Sigmoid colon (tissue), 7 donors: ENCODE measurements around the gene PRDM1. TPM values are rescaled to one million over a fixed set of nuclear protein-coding genes. Genes with fewer than 3 reads are reported as not detected.

Experiments
- DNase-seq: peaks from one replicate; pipeline ENCODE4 v3.0.0-alpha.2; 2019
- H3K27ac ChIP-seq, 4 donors: fragments of 200-600 bp; sonication (generic); one replicate each; pipeline ENCODE4 v1.5.1; 2016 to 2019; ENCODE audit warnings: mild to moderate bottlenecking in 1 of 4
- H3K27me3 ChIP-seq, 3 donors: fragments of 200-600 bp; sonication (generic); one replicate each; pipeline ENCODE4 v1.5.1; 2019; ENCODE audit warnings: mild to moderate bottlenecking in 1 of 3
- H3K36me3 ChIP-seq, 4 donors: fragments of 200-600 bp; sonication (generic); one replicate each; pipeline ENCODE4 v1.5.1; 2016 to 2019
- H3K4me1 ChIP-seq, 4 donors: fragments of 200-600 bp; sonication (generic); one replicate each; pipeline ENCODE4 v1.5.1; 2017 to 2019
- H3K4me3 ChIP-seq, 4 donors: fragments of 200-600 bp; sonication (generic); one replicate each; pipeline ENCODE4 v1.5.1; 2017 to 2019; ENCODE audit warnings: mild to moderate bottlenecking in 2 of 4, moderate library complexity in 1 of 4
- H3K9me3 ChIP-seq, 4 donors: fragments of 200-600 bp in 3 of 4; sonication (generic) in 3 of 4; one replicate each; pipeline versions ENCODE4 v1.5.1 to v1.6.1; 2013 to 2019
- CTCF ChIP-seq, 4 experiments: fragments of 450-650 bp in 3 of 4; fragments of 200-600 bp in 1 of 4; IDR thresholded peaks; one replicate each; pipeline ENCODE4 v1.5.1; 2016 to 2019; ENCODE audit warnings: antibody characterized with exemption in 4 of 4, mild to moderate bottlenecking in 3 of 4, moderate library complexity in 2 of 4
- EP300 ChIP-seq, 4 donors: sonication (generic); formaldehyde crosslinking; IDR thresholded peaks; one replicate each; pipeline ENCODE4 v1.6.1; 2017; ENCODE audit warnings: antibody characterized with exemption in 4 of 4
- POLR2A ChIP-seq, 2 donors: fragments of 450-650 bp; IDR thresholded peaks; one replicate each; pipeline ENCODE4 v1.6.1; 2016; ENCODE audit warnings: antibody characterized with exemption in 2 of 2, mild to moderate bottlenecking in 2 of 2, moderate library complexity in 2 of 2
- POLR2AphosphoS5 ChIP-seq, 4 donors: sonication (generic); formaldehyde crosslinking; IDR thresholded peaks; one replicate each; pipeline ENCODE4 v1.6.1; 2017; ENCODE audit warnings: antibody characterized with exemption in 4 of 4
- WGBS, 2 donors: extraction: QIAGEN DNeasy Blood & Tissue Kit; methylation state at CpG; one replicate each; pipeline ENCODE4 v1.1.7; 2013; 5-methylcytosine and 5-hydroxymethylcytosine counted together
- intact Hi-C: fragments of 100-400 bp; cut with DNase I; formaldehyde crosslinking; loops from one replicate; pipeline ENCODE4 v1.15.1; 2023
- polyA plus RNA-seq, 3 donors: library from polyadenylated mRNA; stranded (reverse); fragments of 200-250 nt; gene quantifications; one replicate each; pipeline ENCODE4 v1.2.3, GENCODE V29; 2013
- total RNA-seq, 4 donors: library from RNA; depleted of rRNA; stranded (reverse); fragments of >200 nt; gene quantifications; one replicate each; pipeline ENCODE4 v1.1.0, GENCODE V29; 2016
- donor health status: healthy with polysubstance abuse.
- donor health status: Bipolar disorder and iron deficiency.
- donor health status: healthy.

The PRDM1 gene
- total and polyA plus RNA-seq, 7 donors = 0.55 to 17.6 (median 1.6) TPM

GRCh38 chr6:106077881-106078280 is 8.3 kb upstream of the PRDM1 start:
- no peak for TF ChIP-seq POLR2AphosphoS5 (IDR thresholded peaks at IDR 0.05)
- TF ChIP-seq EP300 (IDR thresholded peaks at IDR 0.05) = no peak
- no peak for TF ChIP-seq POLR2A (IDR thresholded peaks at IDR 0.05)

GRCh38 chr6:106079961-106080762 is 6.0 kb upstream of the PRDM1 start:
- 91 to 93% methylated on average over 8 of the region's 8 CpGs for WGBS, 2 donors
- intact Hi-C loops = loop anchor here (5.0 kb wide), 1 partner anchor 83 kb away; no protein-coding TSS in a partner anchor
- TF ChIP-seq POLR2AphosphoS5 (IDR thresholded peaks at IDR 0.05) (no peak), CTCF (IDR thresholded peaks at IDR 0.05) (no peak), EP300 (IDR thresholded peaks at IDR 0.05) (no peak)

More at GRCh38 chr6:106077881-106078280, 8.3 kb upstream of the PRDM1 start:
- no peaks in the 10 kb centered on the region for H3K4me1 ChIP-seq
- no peaks in the 10 kb centered on the region for H3K9me3 ChIP-seq
- H3K27ac ChIP-seq = no peak overlapping the region
- H3K27me3 ChIP-seq = no peaks in the 10 kb centered on the region
- no peaks in the 10 kb centered on the region for H3K36me3 ChIP-seq
- WGBS, 2 donors = 59 to 72% methylated on average over 5 of the region's 5 CpGs
- no peak for DNase-seq
- H3K4me3 ChIP-seq = no peak overlapping the region
- intact Hi-C loops = no loop called here

GRCh38 chr6:106080763-106081095 is 5.4 kb upstream of the PRDM1 start:
- peaks cover 0 to 4% (median under 1%) of the 10 kb centered on the region in 4 donors for H3K4me1 ChIP-seq
- H3K4me3 ChIP-seq = no peak overlapping the region
- TF ChIP-seq POLR2A (IDR thresholded peaks at IDR 0.05) (no peak), EP300 (IDR thresholded peaks at IDR 0.05) (no peak), CTCF (IDR thresholded peaks at IDR 0.05) (no peak), POLR2AphosphoS5 (IDR thresholded peaks at IDR 0.05) (no peak)
- DNase-seq = no peak
- intact Hi-C loops = loop anchor here (5.0 kb wide), 1 partner anchor 83 kb away; no protein-coding TSS in a partner anchor
- peaks cover under 1 to 17% (median 1%) of the 10 kb centered on the region in 3 donors for H3K27me3 ChIP-seq
- H3K36me3 ChIP-seq = no peaks in the 10 kb centered on the region
- H3K9me3 ChIP-seq = no peaks in the 10 kb centered on the region
- H3K27ac ChIP-seq = no peak overlapping the region
- WGBS, 2 donors = 79 to 87% methylated on average over 3 of the region's 3 CpGs

More at GRCh38 chr6:106079961-106080762, 6.0 kb upstream of the PRDM1 start:
- Histone ChIP-seq H3K4me3 (no peak overlapping the region), H3K9me3 (no peaks in the 10 kb centered on the region), H3K27me3 (peaks cover 0 to 12% (median 0%) of the 10 kb centered on the region in 3 donors), H3K4me1 (no peaks in the 10 kb centered on the region), H3K27ac (no peak overlapping the region), H3K36me3 (no peaks in the 10 kb centered on the region)
- DNase-seq = no peak

- peaks cover 0 to 14% (median 9%) of the 10 kb centered on the region in 4 donors for H3K4me1 ChIP-seq
- H3K4me3 ChIP-seq = no peak overlapping the region
- H3K27ac ChIP-seq = no peak overlapping the region
- H3K9me3 ChIP-seq = no peaks in the 10 kb centered on the region
- no peak for DNase-seq
- peaks cover 7 to 27% (median 11%) of the 10 kb centered on the region in 3 donors for H3K27me3 ChIP-seq
- intact Hi-C loops = loop anchor here (5.0 kb wide), 1 partner anchor 84 kb away; no protein-coding TSS in a partner anchor
- no peaks in the 10 kb centered on the region for H3K36me3 ChIP-seq
- TF ChIP-seq POLR2AphosphoS5 (IDR thresholded peaks at IDR 0.05) = no peak
- no peak for TF ChIP-seq POLR2A (IDR thresholded peaks at IDR 0.05)
- no peak for TF ChIP-seq CTCF (IDR thresholded peaks at IDR 0.05)
- TF ChIP-seq EP300 (IDR thresholded peaks at IDR 0.05) = no peak
- WGBS, 2 donors = 75 to 85% methylated on average over 4 of the region's 4 CpGs
Observed at GRCh38 chr6:106081715-106082114, 4.4 kb upstream of the PRDM1 start.

GRCh38 chr6:106082735-106083398 is 3.3 kb upstream of the PRDM1 start:
- peaks cover 0 to 21% (median 16%) of the 10 kb centered on the region in 4 donors for H3K4me1 ChIP-seq
- DNase-seq = no peak
- no peaks in the 10 kb centered on the region for H3K36me3 ChIP-seq
- no peaks in the 10 kb centered on the region for H3K9me3 ChIP-seq
- intact Hi-C loops = loop anchor here (5.0 kb wide), 1 partner anchor 86 kb away; no protein-coding TSS in a partner anchor
- 81 to 90% methylated on average over 6 of the region's 6 CpGs for WGBS, 2 donors
- H3K27me3 ChIP-seq = peaks cover 7 to 39% (median 20%) of the 10 kb centered on the region in 3 donors
- no peak overlapping the region for H3K4me3 ChIP-seq
- no peak overlapping the region for H3K27ac ChIP-seq
- no peak for TF ChIP-seq EP300 (IDR thresholded peaks at IDR 0.05)
- no peak for TF ChIP-seq POLR2AphosphoS5 (IDR thresholded peaks at IDR 0.05)
- no peak for TF ChIP-seq POLR2A (IDR thresholded peaks at IDR 0.05)
- TF ChIP-seq CTCF (IDR thresholded peaks at IDR 0.05) = no peak
